ENCODE data around the gene FOXI1. TPM values are rescaled to one million over a fixed set of nuclear protein-coding genes. Genes with fewer than 3 reads are reported as not detected.

The FOXI1 gene
- total RNA-seq, 1 donor from 2014 or later, result not detected

- Mint-ChIP-seq H3K27ac (ENCODE audit: unreplicated experiment) (no peak overlapping the region), H3K4me1 (ENCODE audit: low read depth, unreplicated experiment) (no peaks in the 10 kb centered on the region), H3K4me3 (ENCODE audit: unreplicated experiment) (no peak overlapping the region), H3K36me3 (ENCODE audit: low read depth, unreplicated experiment) (no peaks in the 10 kb centered on the region), H3K27me3 (ENCODE audit: low read depth, unreplicated experiment) (peaks cover 59% of the 10 kb centered on the region), H3K9me3 (ENCODE audit: unreplicated experiment) (peaks cover 3% of the 10 kb centered on the region)
- no peak overlapping the region for H3K27ac ChIP-seq (ENCODE audit: low read depth, low read length)
- DNase-seq (ENCODE audit: low read depth) (no peak), FAIRE-seq (no peak)
- H3K27me3 ChIP-seq (ENCODE audit: insufficient read depth, low read length), result peaks cover 4% of the 10 kb centered on the region
- H3K4me2 ChIP-seq (ENCODE audit: low read length), result no peak overlapping the region
- no peaks in the 10 kb centered on the region for H3K9me3 ChIP-seq (ENCODE audit: insufficient read depth, low read depth, low read length)
- no peak overlapping the region for H2AFZ ChIP-seq (ENCODE audit: low read depth, low read length)
- H4K20me1 ChIP-seq (ENCODE audit: insufficient read depth, low read length), result no peaks in the 10 kb centered on the region
- no peaks in the 10 kb centered on the region for H3K36me3 ChIP-seq (ENCODE audit: insufficient read depth, low read length)
- H3K4me1 ChIP-seq (ENCODE audit: insufficient read depth, low read length), result no peaks in the 10 kb centered on the region
- H3K4me3 ChIP-seq (ENCODE audit: insufficient read depth, low read depth, low read length), result no peak overlapping the region
- H3K9ac ChIP-seq (ENCODE audit: low read length), result no peak overlapping the region
- TF ChIP-seq CTCF (IDR thresholded peaks at IDR 0.05; ENCODE audit: insufficient read depth, low read depth, low read length) (no peak), EZH2 (IDR thresholded peaks at IDR 0.05; ENCODE audit: insufficient read depth, low read length) (no peak)
- no peaks in the 10 kb centered on the region for H3K79me2 ChIP-seq (ENCODE audit: insufficient read depth, low read length)
Observed at GRCh38 chr5:170080786-170081445, 24.8 kb upstream of the FOXI1 start.

- Histone ChIP-seq H4K20me1 (ENCODE audit: insufficient read depth, low read length) (no peaks in the 10 kb centered on the region), H3K36me3 (ENCODE audit: insufficient read depth, low read length) (no peaks in the 10 kb centered on the region), H3K4me2 (ENCODE audit: low read length) (no peak overlapping the region), H3K9ac (ENCODE audit: low read length) (no peak overlapping the region), H3K4me3 (ENCODE audit: insufficient read depth, low read depth, low read length) (no peak overlapping the region), H3K27me3 (ENCODE audit: insufficient read depth, low read length) (peaks cover 4% of the 10 kb centered on the region), H3K79me2 (ENCODE audit: insufficient read depth, low read length) (no peaks in the 10 kb centered on the region), H3K4me1 (ENCODE audit: insufficient read depth, low read length) (no peaks in the 10 kb centered on the region), H3K27ac (ENCODE audit: low read depth, low read length) (no peak overlapping the region), H2AFZ (ENCODE audit: low read depth, low read length) (no peak overlapping the region), H3K9me3 (ENCODE audit: insufficient read depth, low read depth, low read length) (no peaks in the 10 kb centered on the region)
- H3K36me3 Mint-ChIP-seq (ENCODE audit: low read depth, unreplicated experiment), result no peaks in the 10 kb centered on the region
- H3K4me1 Mint-ChIP-seq (ENCODE audit: low read depth, unreplicated experiment), result no peaks in the 10 kb centered on the region
- peaks cover 3% of the 10 kb centered on the region for H3K9me3 Mint-ChIP-seq (ENCODE audit: unreplicated experiment)
- no peak overlapping the region for H3K27ac Mint-ChIP-seq (ENCODE audit: unreplicated experiment)
- FAIRE-seq (no peak), DNase-seq (ENCODE audit: low read depth) (no peak)
- TF ChIP-seq CTCF (IDR thresholded peaks at IDR 0.05; ENCODE audit: insufficient read depth, low read depth, low read length) (no peak), EZH2 (IDR thresholded peaks at IDR 0.05; ENCODE audit: insufficient read depth, low read length) (no peak)
- peaks cover 57% of the 10 kb centered on the region for H3K27me3 Mint-ChIP-seq (ENCODE audit: low read depth, unreplicated experiment)
- H3K4me3 Mint-ChIP-seq (ENCODE audit: unreplicated experiment), result no peak overlapping the region
Observed at GRCh38 chr5:170081616-170082015, 24.1 kb upstream of the FOXI1 start.

GRCh38 chr5:170082701-170083100 is 23.0 kb upstream of the FOXI1 start:
- no peak for DNase-seq (ENCODE audit: low read depth)
- Mint-ChIP-seq H3K27me3 (ENCODE audit: low read depth, unreplicated experiment) (peaks cover 52% of the 10 kb centered on the region), H3K4me1 (ENCODE audit: low read depth, unreplicated experiment) (no peaks in the 10 kb centered on the region), H3K4me3 (ENCODE audit: unreplicated experiment) (no peak overlapping the region), H3K27ac (ENCODE audit: unreplicated experiment) (no peak overlapping the region), H3K9me3 (ENCODE audit: unreplicated experiment) (peaks cover 5% of the 10 kb centered on the region), H3K36me3 (ENCODE audit: low read depth, unreplicated experiment) (no peaks in the 10 kb centered on the region)
- Histone ChIP-seq H3K79me2 (ENCODE audit: insufficient read depth, low read length) (no peaks in the 10 kb centered on the region), H3K9me3 (ENCODE audit: insufficient read depth, low read depth, low read length) (no peaks in the 10 kb centered on the region), H4K20me1 (ENCODE audit: insufficient read depth, low read length) (no peaks in the 10 kb centered on the region), H3K27ac (ENCODE audit: low read depth, low read length) (no peak overlapping the region), H3K27me3 (ENCODE audit: insufficient read depth, low read length) (peaks cover 4% of the 10 kb centered on the region), H3K4me1 (ENCODE audit: insufficient read depth, low read length) (no peaks in the 10 kb centered on the region), H2AFZ (ENCODE audit: low read depth, low read length) (no peak overlapping the region), H3K9ac (ENCODE audit: low read length) (no peak overlapping the region), H3K4me3 (ENCODE audit: insufficient read depth, low read depth, low read length) (no peak overlapping the region), H3K4me2 (ENCODE audit: low read length) (no peak overlapping the region), H3K36me3 (ENCODE audit: insufficient read depth, low read length) (no peaks in the 10 kb centered on the region)
- no peak for FAIRE-seq
- no peak for TF ChIP-seq EZH2 (IDR thresholded peaks at IDR 0.05; ENCODE audit: insufficient read depth, low read length)
- TF ChIP-seq CTCF (IDR thresholded peaks at IDR 0.05; ENCODE audit: insufficient read depth, low read depth, low read length), result no peak
